Lower lobe of right lung (tissue), 2 donors: ENCODE data around the gene UNC50. TPM values are rescaled to one million over a fixed set of nuclear protein-coding genes. Genes with fewer than 3 reads are reported as not detected.
"Not testable (repeated sequence)": the region's sequence is repeated elsewhere in the genome, so short reads cannot be mapped to it uniquely, and the experiment has no call there.

ENCODE experiments used
- ATAC-seq, 2 donors: fragments of 200-7000 bp; cut with Tn5 transposase; one replicate each; pipeline ENCODE4 v1.9.1; 2020 to 2022; ENCODE audit warnings: mild to moderate bottlenecking in 2 of 2, moderate library complexity in 2 of 2
- DNase-seq: peaks from one replicate; pipeline ENCODE4 v3.0.0-alpha.2; 2020
- H3K27ac ChIP-seq: fragments of 200-600 bp; one replicate; pipeline ENCODE4 v1.8.0; 2022
- H3K27me3 ChIP-seq: fragments of 200-600 bp; one replicate; pipeline ENCODE4 v1.8.0; 2022; ENCODE audit warnings: low read depth
- H3K36me3 ChIP-seq: fragments of 200-600 bp; one replicate; pipeline ENCODE4 v1.8.0; 2022; ENCODE audit warnings: mild to moderate bottlenecking
- H3K4me1 ChIP-seq: fragments of 200-600 bp; one replicate; pipeline ENCODE4 v1.8.0; 2022
- H3K4me3 ChIP-seq: fragments of 200-600 bp; one replicate; pipeline ENCODE4 v1.8.0; 2022; ENCODE audit warnings: mild to moderate bottlenecking
- H3K9me3 ChIP-seq: fragments of 200-600 bp; one replicate; pipeline ENCODE4 v1.8.0; 2022
- intact Hi-C: fragments of 100-400 bp; cut with DNase I; formaldehyde crosslinking; loops from one replicate; pipeline ENCODE4 v1.11.0; 2022
- total RNA-seq: library from RNA; stranded (reverse); fragmentation: NEBNext Ultra II Directional; extraction: Animal tissue kit (Norgen Biotek cat#: 25700); gene quantifications from one replicate; pipeline ENCODE4 v1.2.1, GENCODE V29; 2021
- TF ChIP-seq, protein P1 (sequence below): fragments of 200-600 bp; IDR thresholded peaks from one replicate; pipeline ENCODE4 v1.8.0; 2022; ENCODE audit warnings: antibody characterized with exemption, mild to moderate bottlenecking
- donor health status: DM: no; HTN: yes; CAD: no; lungs with severe emphysema.

Gene UNC50
- total RNA-seq, 1 donor from 2014 or later: 53.7 TPM

DNA sequence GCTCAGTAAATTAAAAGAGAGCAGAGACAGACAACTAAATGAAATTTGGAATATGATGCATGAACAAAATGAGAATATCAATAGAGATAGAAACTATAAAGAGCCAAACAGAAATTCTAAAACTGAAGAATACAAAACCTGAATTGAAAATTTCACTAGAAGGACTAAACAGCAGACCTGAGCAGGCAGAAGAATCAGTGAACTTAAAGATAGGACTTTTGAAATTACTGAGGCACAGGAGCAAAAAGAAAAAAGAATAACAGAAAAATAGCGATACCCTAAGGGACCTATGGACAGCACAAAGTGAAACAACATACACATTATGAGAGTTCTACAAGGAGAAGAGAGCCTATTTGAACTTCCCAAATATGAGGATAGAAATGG is 41.6 kb downstream of the UNC50 start:
- Histone ChIP-seq H3K27me3 (no peaks in the 10 kb centered on the region), H3K27ac (no peak overlapping the region), H3K36me3 (peaks cover 21% of the 10 kb centered on the region), H3K4me3 (no peak overlapping the region), H3K9me3 (no peaks in the 10 kb centered on the region), H3K4me1 (peaks cover 20% of the 10 kb centered on the region)
- ATAC-seq (no peak), DNase-seq (no peak)
- intact Hi-C loops: loop anchor here (5.0 kb wide), 1 partner anchor 187 kb away; no protein-coding TSS in a partner anchor
- TF ChIP-seq, protein P1, sequence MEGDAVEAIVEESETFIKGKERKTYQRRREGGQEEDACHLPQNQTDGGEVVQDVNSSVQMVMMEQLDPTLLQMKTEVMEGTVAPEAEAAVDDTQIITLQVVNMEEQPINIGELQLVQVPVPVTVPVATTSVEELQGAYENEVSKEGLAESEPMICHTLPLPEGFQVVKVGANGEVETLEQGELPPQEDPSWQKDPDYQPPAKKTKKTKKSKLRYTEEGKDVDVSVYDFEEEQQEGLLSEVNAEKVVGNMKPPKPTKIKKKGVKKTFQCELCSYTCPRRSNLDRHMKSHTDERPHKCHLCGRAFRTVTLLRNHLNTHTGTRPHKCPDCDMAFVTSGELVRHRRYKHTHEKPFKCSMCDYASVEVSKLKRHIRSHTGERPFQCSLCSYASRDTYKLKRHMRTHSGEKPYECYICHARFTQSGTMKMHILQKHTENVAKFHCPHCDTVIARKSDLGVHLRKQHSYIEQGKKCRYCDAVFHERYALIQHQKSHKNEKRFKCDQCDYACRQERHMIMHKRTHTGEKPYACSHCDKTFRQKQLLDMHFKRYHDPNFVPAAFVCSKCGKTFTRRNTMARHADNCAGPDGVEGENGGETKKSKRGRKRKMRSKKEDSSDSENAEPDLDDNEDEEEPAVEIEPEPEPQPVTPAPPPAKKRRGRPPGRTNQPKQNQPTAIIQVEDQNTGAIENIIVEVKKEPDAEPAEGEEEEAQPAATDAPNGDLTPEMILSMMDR: no peak

- H3K27ac ChIP-seq: no peak overlapping the region
- no peak for ATAC-seq
- intact Hi-C loops: no loop called here
These were observed 42.6 kb downstream of the UNC50 start for GRCh38 chr2:98650998-98651397.

DNA sequence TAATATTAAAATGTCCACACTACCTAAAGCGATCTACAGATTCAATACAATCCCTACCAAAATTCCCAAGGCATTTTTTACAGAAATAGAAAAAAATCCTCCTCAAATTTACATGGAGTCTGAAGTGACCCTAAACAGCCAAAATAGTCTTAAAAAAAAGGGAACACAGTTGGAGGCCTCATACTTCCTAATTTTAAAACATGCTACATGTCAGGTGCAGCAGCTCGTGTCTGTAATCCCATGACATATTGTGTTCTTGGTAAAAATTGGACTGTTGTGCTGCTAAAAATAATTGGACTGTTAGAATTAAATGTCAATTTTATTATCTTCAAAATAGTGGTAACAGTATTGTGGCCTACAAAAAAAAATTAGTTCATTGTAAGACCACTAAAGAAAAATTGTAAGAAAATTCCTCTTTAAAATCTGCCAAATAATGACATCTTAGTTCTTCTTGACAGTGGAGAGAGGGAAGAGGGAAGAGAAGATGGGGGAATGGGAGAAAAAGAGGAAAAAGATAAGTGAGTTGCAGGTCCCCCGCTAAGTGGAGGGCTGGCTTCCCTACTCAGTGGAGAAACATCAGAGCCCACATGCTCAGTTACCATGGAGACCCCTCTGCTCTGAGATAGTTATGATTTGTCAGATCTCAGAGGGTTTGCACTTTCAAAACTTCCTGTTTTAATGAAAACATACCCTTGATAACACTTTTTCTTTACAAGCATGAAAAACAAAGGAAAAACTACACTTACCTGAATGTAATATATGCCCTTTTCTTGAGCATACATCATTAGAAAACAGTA is 46.5 kb downstream of the UNC50 start:
- Histone ChIP-seq H3K27me3 (no peaks in the 10 kb centered on the region), H3K4me1 (peaks cover 12% of the 10 kb centered on the region), H3K4me3 (no peak overlapping the region), H3K36me3 (peaks cover 7% of the 10 kb centered on the region), H3K27ac (no peak overlapping the region), H3K9me3 (no peaks in the 10 kb centered on the region)
- TF ChIP-seq, protein P1: no peak
- no peak for DNase-seq
- peak; percentile 39 to 56 for ATAC-seq
- intact Hi-C loops: no loop called here

More at GRCh38 chr2:98650998-98651397, 42.6 kb downstream of the UNC50 start:
- no peaks in the 10 kb centered on the region for H3K9me3 ChIP-seq
- H3K36me3 ChIP-seq: peaks cover 24% of the 10 kb centered on the region
- no peaks in the 10 kb centered on the region for H3K27me3 ChIP-seq
- DNase-seq: no peak
- TF ChIP-seq, protein P1: no peak
- H3K4me3 ChIP-seq: no peak overlapping the region
- peaks cover 20% of the 10 kb centered on the region for H3K4me1 ChIP-seq

DNA sequence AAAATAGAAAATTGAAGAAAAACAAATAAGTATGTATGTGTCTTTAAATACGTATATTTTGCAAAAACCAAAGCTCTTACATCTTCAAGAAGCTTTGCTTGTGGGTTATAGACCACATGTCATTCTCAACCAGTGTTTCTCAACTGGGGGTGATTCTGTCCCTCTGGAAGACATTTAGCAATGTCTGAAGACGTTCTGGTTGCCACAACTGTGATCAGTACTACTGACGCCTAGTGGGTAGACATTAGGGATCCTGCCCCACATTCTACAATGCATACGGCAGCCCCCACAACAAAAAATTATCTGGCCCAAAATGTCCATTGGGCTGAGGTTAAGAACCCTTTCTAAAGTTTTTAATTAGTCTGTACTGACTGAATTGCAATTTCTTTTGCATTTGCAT is 48.4 kb downstream of the UNC50 start:
- no peaks in the 10 kb centered on the region for H3K9me3 ChIP-seq
- no peaks in the 10 kb centered on the region for H3K27me3 ChIP-seq
- no peak overlapping the region for H3K4me3 ChIP-seq
- intact Hi-C loops: no loop called here
- peaks cover 7% of the 10 kb centered on the region for H3K36me3 ChIP-seq
- TF ChIP-seq, protein P1: no peak
- ATAC-seq (peak; percentile 57 to 62), DNase-seq (no peak)
- peaks cover 11% of the 10 kb centered on the region for H3K4me1 ChIP-seq
- H3K27ac ChIP-seq: no peak overlapping the region

DNA sequence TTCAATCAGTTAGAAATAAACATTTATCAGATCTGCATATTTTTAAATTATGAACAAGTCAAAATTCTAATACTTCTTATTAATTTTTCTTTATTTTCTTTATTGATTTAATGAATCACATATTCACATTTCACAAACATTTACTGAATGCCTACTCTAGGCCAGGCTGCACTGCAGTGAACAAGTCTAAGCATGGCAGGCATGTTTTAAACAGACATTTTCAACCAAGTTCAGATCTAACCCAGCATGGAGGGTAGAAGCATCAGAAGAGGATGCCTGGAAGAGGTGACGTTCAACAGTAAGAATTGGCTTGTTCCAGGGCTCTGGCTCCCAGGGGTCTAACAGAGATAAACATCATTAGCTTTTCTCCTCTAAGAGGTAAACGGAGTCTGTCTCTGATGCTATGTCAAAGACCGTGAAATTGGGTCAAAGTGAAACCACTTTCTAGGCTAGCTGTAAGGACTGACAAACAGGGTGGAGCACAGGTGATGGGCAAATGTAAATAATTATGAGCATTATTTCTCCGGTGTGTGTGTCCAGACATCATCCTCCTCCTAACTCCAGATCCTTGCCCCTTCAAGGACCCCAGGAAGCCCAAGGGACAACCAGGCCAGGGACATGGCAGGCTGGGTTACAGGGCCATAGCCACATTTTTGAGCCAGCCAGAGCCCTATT is 50.6 kb downstream of the UNC50 start:
- ATAC-seq (no peak), DNase-seq (no peak)
- intact Hi-C loops: no loop called here
- no peaks in the 10 kb centered on the region for H3K9me3 ChIP-seq
- no peak overlapping the region for H3K27ac ChIP-seq
- no peaks in the 10 kb centered on the region for H3K27me3 ChIP-seq
- H3K4me1 ChIP-seq: peaks cover 3% of the 10 kb centered on the region
- no peak overlapping the region for H3K4me3 ChIP-seq
- peaks cover 15% of the 10 kb centered on the region for H3K36me3 ChIP-seq
- TF ChIP-seq, protein P1: no peak

DNA sequence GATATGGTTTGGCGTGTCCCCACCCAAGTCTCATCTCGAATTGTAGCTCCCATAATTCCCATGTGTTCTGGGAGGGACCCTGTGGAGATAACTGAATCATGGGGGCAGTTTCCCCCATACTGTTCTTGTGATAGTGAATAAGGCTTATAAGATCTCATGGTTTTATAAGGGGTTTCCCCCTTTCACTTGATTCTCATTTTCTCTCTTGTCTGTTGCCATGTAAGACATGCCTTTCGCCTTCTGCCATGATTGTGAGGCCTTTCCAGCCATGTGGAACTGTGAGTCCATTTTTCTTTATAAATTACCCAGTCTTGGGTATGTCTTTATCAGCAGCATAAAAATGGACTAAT is 51.1 kb downstream of the UNC50 start:
- intact Hi-C loops, H3K27me3 ChIP-seq, ATAC-seq, H3K9me3 ChIP-seq, DNase-seq, H3K4me1 ChIP-seq, H3K4me3 ChIP-seq, H3K27ac ChIP-seq: not testable (repeated sequence)
- H3K36me3 ChIP-seq: peaks cover 15% of the 10 kb centered on the region
